Activated CD8-positive, alpha-beta memory T cell treated with anti-CD3 and anti-CD28 coated beads, Interleukin-2, amount 50 U/mL, for 1 hour (primary cell): Measurements from ENCODE around the gene WSB2.
"Not testable (repeated sequence)": the region's sequence is repeated elsewhere in the genome, so short reads cannot be mapped to it uniquely, and the experiment has no call there.

Experiments used
- DNase-seq: peaks from one replicate; pipeline ENCODE4 v3.0.0-alpha.2; 2020; ENCODE audit errors: extremely low read depth

WSB2 gene

DNA sequence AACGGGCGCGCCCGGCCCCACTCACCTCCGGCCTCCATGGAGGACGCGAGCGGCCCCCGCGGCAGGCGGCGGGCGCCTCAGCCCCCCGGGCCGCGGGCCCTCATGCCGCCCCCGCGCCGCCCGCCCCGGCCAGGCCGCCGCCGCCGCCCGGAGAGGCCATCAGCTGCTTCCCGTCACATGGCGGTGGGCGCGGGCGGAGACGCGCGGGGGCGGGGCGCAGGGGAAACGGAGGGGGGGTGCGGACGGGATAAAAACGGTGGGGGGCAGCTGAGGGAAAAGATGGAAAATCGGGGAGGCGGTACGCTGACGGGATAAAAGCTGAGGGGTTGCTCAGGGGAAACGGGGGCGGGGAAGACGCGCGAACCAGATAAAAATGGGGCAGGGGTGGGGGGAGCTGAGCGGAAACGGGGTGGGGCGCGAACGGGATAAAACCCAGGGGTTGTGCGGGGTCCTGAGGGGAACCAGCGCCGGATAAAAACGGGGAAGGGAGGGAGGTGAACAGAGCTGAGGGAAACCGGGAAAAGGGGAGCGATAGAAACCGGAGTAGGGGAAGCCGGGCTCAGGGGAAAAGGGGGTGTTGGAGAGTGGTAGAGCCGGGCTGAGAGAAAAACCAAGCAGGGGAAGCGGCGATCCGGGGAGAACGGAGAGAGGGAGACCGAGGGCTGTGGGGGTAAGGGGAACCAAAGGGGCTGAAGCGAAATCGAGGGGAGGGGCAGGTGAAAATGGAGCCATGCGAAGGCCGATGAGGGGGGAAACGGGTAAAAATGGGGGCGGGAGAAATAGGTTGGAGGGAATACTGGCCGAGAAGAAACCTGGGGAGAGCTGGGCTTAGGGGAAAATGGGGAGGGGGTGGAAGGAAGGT lies at the start of gene WSB2:
Gene WSB2 (minus strand): TSS at position 169 of the 862 bp plus-strand sequence. CDS start 131 bp downstream, at position 38.
- DNase-seq = no peak

DNA sequence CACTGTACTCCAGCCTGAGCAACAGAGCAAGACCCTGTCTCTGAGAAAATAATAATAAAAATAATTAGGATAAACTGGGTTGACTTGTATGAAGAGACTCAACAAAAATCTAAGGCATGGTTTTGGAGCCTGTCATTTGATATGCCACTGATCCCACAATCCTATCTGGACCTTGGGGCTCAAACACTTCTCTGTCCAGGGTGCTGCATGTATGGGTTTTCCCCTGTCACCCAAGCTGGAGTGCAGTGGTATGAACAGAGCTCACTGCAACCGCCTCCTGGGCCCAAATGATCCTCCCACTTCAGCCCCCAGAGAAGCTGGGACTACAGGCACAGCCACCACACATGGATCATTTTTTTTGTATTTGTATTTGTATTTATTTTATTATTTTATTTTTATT lies 48.1 kb upstream of the WSB2 start:
- no peak for DNase-seq

DNA sequence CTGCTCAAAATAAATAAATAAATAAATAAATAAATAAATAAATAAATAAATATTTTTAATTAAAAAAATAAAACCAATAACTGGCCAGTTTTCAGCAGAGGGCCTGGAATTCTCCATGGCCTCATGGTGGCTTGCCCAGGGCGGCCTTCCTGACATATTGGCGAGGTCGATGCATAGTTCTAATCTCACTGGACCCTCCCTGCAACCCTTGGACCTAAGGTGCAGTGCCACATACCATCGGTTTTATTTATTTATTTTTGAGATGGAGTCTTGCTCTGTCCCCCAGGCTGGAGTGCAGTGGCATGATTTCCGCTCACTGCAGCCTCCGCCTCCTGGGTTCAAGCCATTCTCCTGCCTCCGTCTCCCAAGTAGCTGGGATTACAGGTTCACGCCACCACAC lies 46.7 kb upstream of the WSB2 start:
- no peak for DNase-seq

GRCh38 chr12:118107011-118107410 lies 46.0 kb upstream of the WSB2 start:
- DNase-seq = no peak

DNA sequence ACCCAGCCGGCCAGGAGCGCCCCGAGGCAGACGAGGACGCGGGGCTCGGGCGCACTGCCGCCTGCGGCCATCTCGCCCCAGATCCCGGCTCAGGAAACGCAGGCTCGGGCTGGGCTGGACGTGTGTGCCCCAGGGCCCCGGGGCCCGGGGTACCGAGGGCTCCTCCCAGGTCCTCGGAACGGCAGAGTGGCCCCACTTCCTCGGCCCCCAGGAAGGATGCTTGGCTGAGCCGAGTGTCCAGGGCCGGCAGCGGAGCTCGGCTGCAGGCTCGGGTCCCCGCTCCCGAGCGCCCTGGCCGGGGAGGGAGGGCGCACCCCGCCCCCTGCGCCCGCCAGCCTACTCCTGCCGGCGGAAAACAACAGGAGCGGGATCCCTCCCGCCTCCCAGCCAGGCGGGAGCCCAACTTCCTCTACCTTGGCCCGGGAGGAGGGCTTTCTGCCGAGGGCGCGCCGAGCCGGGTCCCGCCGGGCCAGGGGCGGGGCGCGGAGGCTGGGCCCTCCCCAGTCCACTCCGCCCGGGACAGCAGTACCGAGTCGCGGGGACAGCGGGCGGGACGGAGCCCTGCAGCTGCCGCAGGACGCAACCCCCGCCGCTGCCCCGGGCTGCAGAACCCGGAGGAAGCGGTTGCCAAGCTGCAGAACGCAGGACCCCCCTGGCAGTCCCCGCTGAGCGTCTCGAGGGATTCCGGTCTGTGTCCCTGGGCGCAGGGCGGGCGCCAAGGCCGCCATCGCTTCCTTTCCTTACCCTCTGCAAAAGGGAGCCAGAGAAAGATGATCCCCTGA lies 42.8 kb upstream of the WSB2 start, which contains the start of gene VSIG10:
Gene VSIG10 (minus strand): TSS at position 411 of the 782 bp plus-strand sequence. CDS start 340 bp downstream, at position 71.
- DNase-seq = no peak

- no peak for DNase-seq
Observed at GRCh38 chr12:118103201-118103600, 42.2 kb upstream of the WSB2 start.

- no peak for DNase-seq
Observed at GRCh38 chr12:118102609-118103008, 41.6 kb upstream of the WSB2 start.

DNA sequence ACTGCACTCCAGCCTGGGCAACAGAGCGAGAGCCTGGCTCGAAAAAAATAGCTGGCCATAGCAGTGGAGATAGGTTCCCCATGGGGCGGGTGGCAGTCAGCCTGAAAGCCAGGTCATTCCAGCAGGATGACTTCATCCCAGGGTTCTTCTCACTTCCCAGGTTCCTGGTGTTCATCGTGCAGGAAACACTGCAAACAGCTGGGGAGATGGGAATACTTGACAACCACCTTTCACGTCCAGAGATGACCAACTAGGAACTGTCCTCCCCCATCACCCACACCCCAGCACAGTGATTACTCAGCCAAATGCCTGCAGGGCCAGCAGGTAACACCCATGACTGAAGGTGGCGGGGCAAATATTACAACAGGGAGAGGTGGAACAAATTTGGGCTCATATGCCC lies 41.1 kb upstream of the WSB2 start:
- DNase-seq = no peak

DNA sequence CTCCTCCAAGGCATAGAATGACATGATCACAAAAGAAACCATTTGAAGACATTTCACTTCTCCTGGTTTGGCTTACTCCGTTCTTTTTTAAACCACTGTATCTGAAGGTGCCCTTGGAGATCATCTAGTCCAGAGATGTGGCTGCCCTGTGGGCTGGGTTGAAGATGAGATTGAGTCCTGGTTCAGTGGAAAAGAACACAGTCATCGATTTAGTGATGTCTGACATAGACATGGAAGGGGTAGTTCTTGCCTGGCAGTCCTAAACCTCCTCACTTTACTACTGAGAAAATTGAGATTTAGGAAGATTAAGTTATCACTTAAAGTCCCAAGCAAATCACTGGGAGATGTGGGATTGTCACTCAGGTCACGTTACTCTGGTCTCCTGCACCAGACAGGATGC lies 40.1 kb upstream of the WSB2 start:
- no peak for DNase-seq

- no peak for DNase-seq
Observed at GRCh38 chr12:118098911-118099671, 38.1 kb upstream of the WSB2 start.

GRCh38 chr12:118098401-118098800 lies 37.4 kb upstream of the WSB2 start:
- DNase-seq = no peak

- no peak for DNase-seq
Observed at GRCh38 chr12:118094039-118094438, 33.1 kb upstream of the WSB2 start.

DNA sequence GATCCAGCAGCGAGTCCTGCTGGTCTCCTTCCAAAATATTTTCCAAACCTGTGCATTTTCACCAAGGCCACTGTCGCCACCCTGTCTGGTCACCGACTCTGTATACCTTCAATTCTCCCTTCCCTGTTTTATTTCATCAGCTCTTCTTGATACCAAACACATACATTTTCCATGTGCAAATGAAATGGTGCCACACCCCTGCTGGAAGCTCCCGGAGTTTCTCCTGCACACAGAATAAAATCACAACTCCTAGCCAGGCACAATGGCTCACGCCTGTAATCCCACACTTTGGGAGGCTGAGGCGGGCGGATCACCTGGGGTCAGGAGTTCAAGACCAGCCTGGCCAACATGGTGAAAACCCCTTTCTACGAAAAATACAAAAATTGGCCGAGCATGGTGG lies 28.8 kb upstream of the WSB2 start:
- no peak for DNase-seq

DNA sequence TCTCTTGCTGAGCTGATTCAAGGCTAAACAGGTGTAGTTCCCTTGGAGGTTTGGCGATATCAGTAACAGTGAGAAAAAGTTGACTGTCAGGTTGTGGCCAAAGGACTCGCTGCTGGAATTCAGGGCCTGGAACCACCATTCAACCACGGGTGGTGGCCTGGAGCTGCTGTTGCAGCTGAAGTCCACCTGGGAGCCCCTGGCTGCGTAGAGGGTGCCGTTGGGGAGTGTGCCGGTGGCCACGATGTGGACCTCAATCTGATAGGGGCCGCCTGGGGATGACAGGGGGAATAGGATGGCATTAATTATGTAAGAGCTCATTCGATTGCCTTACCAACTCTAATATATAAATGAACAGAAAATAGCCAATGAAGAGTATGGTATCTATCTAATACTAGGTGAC lies 21.2 kb upstream of the WSB2 start:
- no peak for DNase-seq

DNA sequence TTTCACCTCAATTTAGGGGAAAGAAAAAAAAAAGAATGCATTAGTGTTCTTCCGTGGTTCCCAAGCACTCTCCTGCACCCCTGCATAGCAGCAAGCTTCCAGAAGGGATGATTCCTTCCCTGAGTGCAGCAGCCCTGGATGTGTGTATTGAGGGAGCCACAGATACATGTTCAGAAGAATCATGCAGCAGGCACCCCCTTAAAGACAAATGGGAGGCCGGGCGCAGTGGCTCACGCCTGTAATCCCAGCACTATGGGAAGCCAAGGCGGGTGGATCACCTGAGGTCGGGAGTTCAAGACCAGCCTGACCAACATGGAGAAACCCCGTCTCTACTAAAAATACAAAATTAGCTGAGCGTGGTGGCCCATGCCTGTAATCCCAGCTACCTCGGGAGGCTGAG lies 20.5 kb upstream of the WSB2 start:
- DNase-seq = not testable (repeated sequence)

GRCh38 chr12:118073768-118074167 lies 12.8 kb upstream of the WSB2 start:
- DNase-seq = no peak

DNA sequence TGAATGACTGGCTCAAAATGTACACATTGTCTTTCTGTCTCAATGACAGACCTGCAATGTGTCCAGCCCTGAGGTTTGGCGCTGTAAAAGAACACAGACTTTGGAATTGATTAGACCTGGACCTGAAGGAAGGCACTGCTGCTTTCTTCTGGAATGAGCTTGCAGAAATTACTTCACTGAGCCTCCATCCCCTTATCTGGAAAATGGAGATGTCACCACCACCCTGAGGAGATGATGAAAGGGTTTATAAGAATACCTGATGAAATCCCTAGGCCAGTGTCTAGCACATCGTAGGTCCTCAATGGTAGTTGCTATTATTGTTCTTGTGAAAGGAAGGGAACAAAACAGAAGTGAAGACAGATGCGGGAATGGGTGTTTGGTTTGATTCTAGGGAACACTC lies 9.7 kb upstream of the WSB2 start:
- DNase-seq = no peak

DNA sequence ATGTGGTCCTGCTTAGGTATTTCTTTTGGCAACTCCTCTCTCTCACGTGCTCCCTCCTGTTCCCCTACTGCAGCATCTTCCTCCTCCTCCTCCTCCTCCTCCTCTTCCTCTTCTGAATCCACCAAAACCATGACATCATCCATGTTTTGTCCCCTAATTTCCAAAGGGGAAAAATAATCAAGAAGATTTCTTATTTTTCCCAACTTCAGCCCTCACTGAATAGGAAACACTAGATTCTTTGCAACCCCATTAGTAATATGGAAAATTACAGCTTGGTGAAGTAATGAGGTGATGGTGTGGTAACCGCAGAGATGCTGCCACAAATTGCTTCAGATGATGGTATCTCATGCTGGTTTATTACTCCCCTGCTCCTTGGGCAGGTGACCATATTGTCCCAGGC lies 7.5 kb upstream of the WSB2 start:
- no peak for DNase-seq

DNA sequence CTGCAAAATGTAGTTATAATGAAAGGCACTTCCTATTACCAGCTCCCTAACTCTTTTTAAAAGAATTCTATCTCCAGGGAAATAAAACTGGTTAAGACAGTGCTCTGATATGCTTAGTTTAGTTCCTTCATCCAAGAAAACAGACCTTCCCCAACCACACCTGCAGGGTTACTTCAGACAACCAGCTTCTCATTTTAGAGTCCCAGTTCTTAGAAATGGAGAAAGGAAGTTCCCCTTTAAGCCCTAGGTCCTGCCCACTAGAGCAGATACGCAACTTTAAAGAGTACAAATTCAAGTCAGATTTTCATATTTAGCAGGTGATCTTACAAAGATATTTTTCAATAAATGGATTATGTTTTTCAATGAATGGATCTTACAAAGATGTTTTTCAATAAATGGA lies 4.4 kb upstream of the WSB2 start:
- no peak for DNase-seq

DNA sequence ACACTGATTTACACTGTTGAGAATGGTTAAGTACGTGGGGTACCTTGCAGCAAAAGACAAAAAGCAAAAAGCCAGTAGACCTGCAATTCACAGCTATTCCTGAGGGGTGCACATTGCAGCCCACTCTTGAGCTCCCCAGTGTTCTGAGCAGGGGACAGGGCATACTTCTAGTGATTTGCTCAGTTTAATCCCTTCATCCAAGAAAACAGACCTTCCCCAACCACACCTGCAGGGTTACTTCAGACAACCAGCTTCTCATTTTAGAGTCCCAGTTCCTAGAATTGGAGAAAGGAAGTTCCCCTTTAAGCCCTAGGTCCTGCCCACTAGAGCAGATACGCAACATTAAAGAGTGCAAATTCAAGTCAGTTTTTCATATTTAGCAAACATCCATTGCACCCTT lies 3.6 kb upstream of the WSB2 start:
- no peak for DNase-seq

DNA sequence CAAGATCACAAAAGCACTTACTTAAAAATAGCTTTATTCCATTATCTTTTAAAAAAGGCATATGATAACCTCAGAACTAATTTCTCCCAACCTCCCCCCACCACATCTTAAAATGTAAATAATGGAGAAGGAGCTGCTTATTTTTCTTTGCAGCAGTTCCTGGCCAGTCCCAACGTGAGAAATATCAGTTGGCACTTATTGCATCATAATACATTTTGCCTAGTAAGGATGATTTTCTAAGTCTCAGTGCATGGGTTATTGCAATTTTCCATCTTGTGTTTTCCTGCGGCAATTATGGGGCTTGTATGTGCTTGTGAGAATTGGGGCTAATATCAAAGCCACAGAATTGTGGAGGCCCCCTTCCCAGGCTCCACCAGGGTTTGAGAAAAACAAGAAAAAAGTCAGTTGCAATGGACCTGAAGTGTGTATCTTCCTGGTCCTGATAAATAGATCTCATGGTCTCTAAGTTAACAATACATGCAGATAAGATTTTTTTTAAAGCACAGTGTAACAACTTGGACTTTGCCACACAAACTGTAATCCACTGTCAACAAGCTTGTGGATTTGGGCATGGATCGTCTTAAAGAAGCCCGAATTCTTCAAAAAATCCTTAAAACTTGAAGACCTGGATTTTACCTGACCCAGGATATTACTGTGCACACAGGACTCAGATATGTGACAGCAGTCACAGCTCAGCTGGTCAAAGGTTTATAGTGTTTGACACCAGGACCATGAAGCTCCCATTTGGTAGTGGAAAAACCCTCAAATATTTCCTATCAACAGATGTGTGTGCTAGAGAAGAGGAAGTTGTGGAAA lies 2.8 kb upstream of the WSB2 start:
- DNase-seq = no peak
